Measurements from ENCODE around the gene SLC15A2. TPM values are rescaled to one million over a fixed set of nuclear protein-coding genes. Genes with fewer than 3 reads are reported as not detected.

Gene SLC15A2
- total and polyA plus RNA-seq, 2 experiments from 2014 or later = 0.26 to 0.90 TPM

GRCh38 chr3:121963608-121964007 is 69.4 kb downstream of the SLC15A2 start:
- Mint-ChIP-seq H3K9me3 (peaks cover 3% of the 10 kb centered on the region; the same call in 2 of the 3 replicates), H3K27me3 (ENCODE audit: insufficient read depth, low read depth, poor library complexity) (peaks cover 4% of the 10 kb centered on the region), H3K27ac (no peak overlapping the region), H3K36me3 (ENCODE audit: low read depth) (no peaks in the 10 kb centered on the region), H3K4me1 (peaks cover 5% of the 10 kb centered on the region; the same call in 2 of the 3 replicates), H3K4me3 (no peak overlapping the region)
- Histone ChIP-seq H3K4me3 (no peak overlapping the region), H3K4me1 (ENCODE audit: insufficient read depth) (peaks cover 2% of the 10 kb centered on the region; the same call in 1 of the 2 replicates), H3K27ac (ENCODE audit: low read depth) (no peak overlapping the region), H3F3A (replicated peaks; ENCODE audit: low read depth) (no peaks in the 10 kb centered on the region), H3K36me3 (ENCODE audit: insufficient read depth) (no peaks in the 10 kb centered on the region; the same call in 1 of the 2 replicates), H3K4me2 (no peak overlapping the region), H4K20me1 (replicated peaks; ENCODE audit: insufficient read depth) (no peaks in the 10 kb centered on the region), H3K9me2 (ENCODE audit: insufficient read depth) (no peaks in the 10 kb centered on the region), H3K79me2 (replicated peaks; ENCODE audit: insufficient read depth) (no peaks in the 10 kb centered on the region), H3K27me3 (ENCODE audit: insufficient read depth) (no peaks in the 10 kb centered on the region), H2AFZ (no peak overlapping the region)
- ATAC-seq (no peak), DNase-seq (ENCODE audit: low spot score) (no peak)
- TF ChIP-seq POLR2AphosphoS5 (IDR thresholded peaks at IDR 0.05; ENCODE audit: low read depth) = no peak
- no peak for TF ChIP-seq CREB1 (CRISPR knock-in tag; IDR thresholded peaks at IDR 0.05; ENCODE audit: low read depth)
- TF ChIP-seq, protein P1, sequence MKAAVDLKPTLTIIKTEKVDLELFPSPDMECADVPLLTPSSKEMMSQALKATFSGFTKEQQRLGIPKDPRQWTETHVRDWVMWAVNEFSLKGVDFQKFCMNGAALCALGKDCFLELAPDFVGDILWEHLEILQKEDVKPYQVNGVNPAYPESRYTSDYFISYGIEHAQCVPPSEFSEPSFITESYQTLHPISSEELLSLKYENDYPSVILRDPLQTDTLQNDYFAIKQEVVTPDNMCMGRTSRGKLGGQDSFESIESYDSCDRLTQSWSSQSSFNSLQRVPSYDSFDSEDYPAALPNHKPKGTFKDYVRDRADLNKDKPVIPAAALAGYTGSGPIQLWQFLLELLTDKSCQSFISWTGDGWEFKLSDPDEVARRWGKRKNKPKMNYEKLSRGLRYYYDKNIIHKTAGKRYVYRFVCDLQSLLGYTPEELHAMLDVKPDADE (IDR thresholded peaks at IDR 0.05) = no peak
- no peak for TF ChIP-seq ZNF331 (CRISPR knock-in tag; IDR thresholded peaks at IDR 0.05; ENCODE audit: low read depth)
- TF ChIP-seq, protein P2, sequence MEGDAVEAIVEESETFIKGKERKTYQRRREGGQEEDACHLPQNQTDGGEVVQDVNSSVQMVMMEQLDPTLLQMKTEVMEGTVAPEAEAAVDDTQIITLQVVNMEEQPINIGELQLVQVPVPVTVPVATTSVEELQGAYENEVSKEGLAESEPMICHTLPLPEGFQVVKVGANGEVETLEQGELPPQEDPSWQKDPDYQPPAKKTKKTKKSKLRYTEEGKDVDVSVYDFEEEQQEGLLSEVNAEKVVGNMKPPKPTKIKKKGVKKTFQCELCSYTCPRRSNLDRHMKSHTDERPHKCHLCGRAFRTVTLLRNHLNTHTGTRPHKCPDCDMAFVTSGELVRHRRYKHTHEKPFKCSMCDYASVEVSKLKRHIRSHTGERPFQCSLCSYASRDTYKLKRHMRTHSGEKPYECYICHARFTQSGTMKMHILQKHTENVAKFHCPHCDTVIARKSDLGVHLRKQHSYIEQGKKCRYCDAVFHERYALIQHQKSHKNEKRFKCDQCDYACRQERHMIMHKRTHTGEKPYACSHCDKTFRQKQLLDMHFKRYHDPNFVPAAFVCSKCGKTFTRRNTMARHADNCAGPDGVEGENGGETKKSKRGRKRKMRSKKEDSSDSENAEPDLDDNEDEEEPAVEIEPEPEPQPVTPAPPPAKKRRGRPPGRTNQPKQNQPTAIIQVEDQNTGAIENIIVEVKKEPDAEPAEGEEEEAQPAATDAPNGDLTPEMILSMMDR (conservative IDR thresholded peaks at IDR 0.05; ENCODE audit: low read depth in 2 of 2) = no peak
- TF ChIP-seq EZH2phosphoT487 (IDR thresholded peaks at IDR 0.05; ENCODE audit: unreplicated experiment) = no peak
- no peak for TF ChIP-seq REST (IDR thresholded peaks at IDR 0.05; ENCODE audit: unreplicated experiment)
- TF ChIP-seq ZNF114 (CRISPR knock-in tag; IDR thresholded peaks at IDR 0.05) = no peak
- TF ChIP-seq JUNB (IDR thresholded peaks at IDR 0.05; ENCODE audit: unreplicated experiment) = no peak
- TF ChIP-seq, protein P3, sequence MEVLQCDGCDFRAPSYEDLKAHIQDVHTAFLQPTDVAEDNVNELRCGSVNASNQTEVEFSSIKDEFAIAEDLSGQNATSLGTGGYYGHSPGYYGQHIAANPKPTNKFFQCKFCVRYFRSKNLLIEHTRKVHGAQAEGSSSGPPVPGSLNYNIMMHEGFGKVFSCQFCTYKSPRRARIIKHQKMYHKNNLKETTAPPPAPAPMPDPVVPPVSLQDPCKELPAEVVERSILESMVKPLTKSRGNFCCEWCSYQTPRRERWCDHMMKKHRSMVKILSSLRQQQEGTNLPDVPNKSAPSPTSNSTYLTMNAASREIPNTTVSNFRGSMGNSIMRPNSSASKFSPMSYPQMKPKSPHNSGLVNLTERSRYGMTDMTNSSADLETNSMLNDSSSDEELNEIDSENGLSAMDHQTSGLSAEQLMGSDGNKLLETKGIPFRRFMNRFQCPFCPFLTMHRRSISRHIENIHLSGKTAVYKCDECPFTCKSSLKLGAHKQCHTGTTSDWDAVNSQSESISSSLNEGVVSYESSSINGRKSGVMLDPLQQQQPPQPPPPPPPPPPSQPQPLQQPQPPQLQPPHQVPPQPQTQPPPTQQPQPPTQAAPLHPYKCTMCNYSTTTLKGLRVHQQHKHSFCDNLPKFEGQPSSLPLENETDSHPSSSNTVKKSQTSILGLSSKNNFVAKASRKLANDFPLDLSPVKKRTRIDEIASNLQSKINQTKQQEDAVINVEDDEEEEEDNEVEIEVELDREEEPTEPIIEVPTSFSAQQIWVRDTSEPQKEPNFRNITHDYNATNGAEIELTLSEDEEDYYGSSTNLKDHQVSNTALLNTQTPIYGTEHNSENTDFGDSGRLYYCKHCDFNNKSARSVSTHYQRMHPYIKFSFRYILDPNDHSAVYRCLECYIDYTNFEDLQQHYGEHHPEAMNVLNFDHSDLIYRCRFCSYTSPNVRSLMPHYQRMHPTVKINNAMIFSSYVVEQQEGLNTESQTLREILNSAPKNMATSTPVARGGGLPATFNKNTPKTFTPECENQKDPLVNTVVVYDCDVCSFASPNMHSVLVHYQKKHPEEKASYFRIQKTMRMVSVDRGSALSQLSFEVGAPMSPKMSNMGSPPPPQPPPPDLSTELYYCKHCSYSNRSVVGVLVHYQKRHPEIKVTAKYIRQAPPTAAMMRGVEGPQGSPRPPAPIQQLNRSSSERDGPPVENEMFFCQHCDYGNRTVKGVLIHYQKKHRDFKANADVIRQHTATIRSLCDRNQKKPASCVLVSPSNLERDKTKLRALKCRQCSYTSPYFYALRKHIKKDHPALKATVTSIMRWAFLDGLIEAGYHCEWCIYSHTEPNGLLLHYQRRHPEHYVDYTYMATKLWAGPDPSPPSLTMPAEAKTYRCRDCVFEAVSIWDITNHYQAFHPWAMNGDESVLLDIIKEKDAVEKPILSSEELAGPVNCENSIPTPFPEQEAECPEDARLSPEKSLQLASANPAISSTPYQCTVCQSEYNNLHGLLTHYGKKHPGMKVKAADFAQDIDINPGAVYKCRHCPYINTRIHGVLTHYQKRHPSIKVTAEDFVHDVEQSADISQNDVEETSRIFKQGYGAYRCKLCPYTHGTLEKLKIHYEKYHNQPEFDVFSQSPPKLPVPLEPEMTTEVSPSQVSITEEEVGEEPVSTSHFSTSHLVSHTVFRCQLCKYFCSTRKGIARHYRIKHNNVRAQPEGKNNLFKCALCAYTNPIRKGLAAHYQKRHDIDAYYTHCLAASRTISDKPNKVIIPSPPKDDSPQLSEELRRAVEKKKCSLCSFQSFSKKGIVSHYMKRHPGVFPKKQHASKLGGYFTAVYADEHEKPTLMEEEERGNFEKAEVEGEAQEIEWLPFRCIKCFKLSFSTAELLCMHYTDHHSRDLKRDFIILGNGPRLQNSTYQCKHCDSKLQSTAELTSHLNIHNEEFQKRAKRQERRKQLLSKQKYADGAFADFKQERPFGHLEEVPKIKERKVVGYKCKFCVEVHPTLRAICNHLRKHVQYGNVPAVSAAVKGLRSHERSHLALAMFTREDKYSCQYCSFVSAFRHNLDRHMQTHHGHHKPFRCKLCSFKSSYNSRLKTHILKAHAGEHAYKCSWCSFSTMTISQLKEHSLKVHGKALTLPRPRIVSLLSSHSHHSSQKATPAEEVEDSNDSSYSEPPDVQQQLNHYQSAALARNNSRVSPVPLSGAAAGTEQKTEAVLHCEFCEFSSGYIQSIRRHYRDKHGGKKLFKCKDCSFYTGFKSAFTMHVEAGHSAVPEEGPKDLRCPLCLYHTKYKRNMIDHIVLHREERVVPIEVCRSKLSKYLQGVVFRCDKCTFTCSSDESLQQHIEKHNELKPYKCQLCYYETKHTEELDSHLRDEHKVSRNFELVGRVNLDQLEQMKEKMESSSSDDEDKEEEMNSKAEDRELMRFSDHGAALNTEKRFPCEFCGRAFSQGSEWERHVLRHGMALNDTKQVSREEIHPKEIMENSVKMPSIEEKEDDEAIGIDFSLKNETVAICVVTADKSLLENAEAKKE (CRISPR knock-in tag; IDR thresholded peaks at IDR 0.05) = no peak
- no peak for TF ChIP-seq NANOG (IDR thresholded peaks at IDR 0.05; ENCODE audit: borderline replicate concordance)
- no peak for TF ChIP-seq EZH2 (IDR thresholded peaks at IDR 0.05; ENCODE audit: low read depth, unreplicated experiment)
- no peak for TF ChIP-seq STAT1 (IDR thresholded peaks at IDR 0.05; ENCODE audit: unreplicated experiment)

Data from GM23338 (cell line).